Measurements from ENCODE around the gene ADAMTS16.

ADAMTS16 gene

GRCh38 chr5:5289537-5289936, 149.4 kb downstream of the ADAMTS16 start:
- Histone ChIP-seq H3K9me3 (replicated peaks in 1 of 2; ENCODE audit: control insufficient read depth in 2 of 2, insufficient read depth in 1 of 2, low read depth in 1 of 2, low read length in 2 of 2) (peaks cover 0 to 3% of the 10 kb centered on the region in 2 donors), H2AK5ac (ENCODE audit: low read depth, low read length) (no peak overlapping the region), H3K14ac (ENCODE audit: low read length) (no peak overlapping the region), H2BK5ac (ENCODE audit: low read length) (no peak overlapping the region), H2BK15ac (ENCODE audit: low read length) (no peak overlapping the region), H2BK120ac (ENCODE audit: low read depth, low read length) (no peak overlapping the region), H3K27ac (replicated peaks; ENCODE audit: low read length) (no peak overlapping the region), H3K9ac (ENCODE audit: low read depth, low read length, poor library complexity) (no peak overlapping the region), H3K4me1 (ENCODE audit: control insufficient read depth in 2 of 2, insufficient read depth in 1 of 2, low read depth in 1 of 2, low read length in 2 of 2) (no peaks in the 10 kb centered on the region), H4K91ac (ENCODE audit: low read depth, low read length, poor library complexity) (no peak overlapping the region), H3K18ac (ENCODE audit: low read length) (no peak overlapping the region), H3K79me1 (ENCODE audit: low read depth, low read length) (no peaks in the 10 kb centered on the region), H2AFZ (ENCODE audit: low read length) (no peak overlapping the region), H4K8ac (ENCODE audit: low read depth, low read length) (no peak overlapping the region), H3K27me3 (ENCODE audit: control insufficient read depth in 3 of 3, insufficient read depth in 3 of 3, low read depth in 1 of 3, low read length in 3 of 3) (no peaks in the 10 kb centered on the region), H3K4me3 (ENCODE audit: low read length in 2 of 2) (no peak overlapping the region), H3K36me3 (replicated peaks in 1 of 2; ENCODE audit: control insufficient read depth in 2 of 2, insufficient read depth in 2 of 2, low read length in 2 of 2) (no peaks in the 10 kb centered on the region), H3K4ac (ENCODE audit: low read length) (no peak overlapping the region), H2BK12ac (ENCODE audit: low read length) (no peak overlapping the region), H3K4me2 (ENCODE audit: insufficient read depth, low read length, poor library complexity, severe bottlenecking) (no peak overlapping the region), H3K23ac (ENCODE audit: low read depth, low read length, poor library complexity) (no peak overlapping the region)
- DNase-seq (ENCODE audit: low spot score): no peak
- WGBS, 2 donors (ENCODE audit: extremely low coverage in 2 of 2, insufficient read length in 2 of 2, insufficient replicate concordance in 1 of 2): no CpG with 5 or more reads among the region's 2 CpGs

DNA sequence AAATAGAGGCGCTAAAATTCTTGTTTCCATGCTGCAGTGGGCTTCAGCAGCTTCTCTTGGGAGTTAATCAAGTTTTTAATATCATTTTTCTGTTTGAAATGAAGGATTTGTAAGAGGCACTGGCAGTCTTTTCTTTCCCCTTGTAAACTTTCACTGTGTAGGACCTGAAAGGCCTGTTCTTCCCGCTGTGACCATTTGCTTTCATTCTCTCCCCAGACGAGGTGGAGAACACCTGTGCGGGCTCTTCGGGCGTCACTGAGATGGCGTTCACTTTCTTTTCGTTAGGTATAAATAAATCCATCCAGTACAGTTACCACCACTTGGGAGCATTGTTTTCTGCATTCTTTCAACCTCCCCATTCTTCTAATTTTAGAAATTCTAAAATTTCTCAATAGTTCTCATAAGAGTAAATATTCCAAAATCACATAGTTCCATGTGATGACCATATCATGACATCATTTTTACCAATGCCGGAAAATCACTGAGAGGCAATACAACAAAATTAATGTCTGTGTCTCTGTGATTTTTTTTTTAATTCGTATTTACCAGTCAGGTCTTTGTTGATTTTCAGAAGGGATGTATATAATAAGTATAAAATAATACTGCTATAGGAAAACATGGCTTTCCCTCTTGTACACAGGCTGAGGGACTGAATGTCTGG, 150.7 kb downstream of the ADAMTS16 start:
- Histone ChIP-seq H3K14ac (ENCODE audit: low read length) (no peak overlapping the region), H3K27me3 (ENCODE audit: control insufficient read depth in 3 of 3, insufficient read depth in 3 of 3, low read depth in 1 of 3, low read length in 3 of 3) (no peaks in the 10 kb centered on the region), H4K91ac (ENCODE audit: low read depth, low read length, poor library complexity) (no peak overlapping the region), H3K18ac (ENCODE audit: low read length) (no peak overlapping the region), H2BK15ac (ENCODE audit: low read length) (no peak overlapping the region), H3K79me1 (ENCODE audit: low read depth, low read length) (no peaks in the 10 kb centered on the region), H2BK120ac (ENCODE audit: low read depth, low read length) (no peak overlapping the region), H3K4ac (ENCODE audit: low read length) (no peak overlapping the region), H4K8ac (ENCODE audit: low read depth, low read length) (no peak overlapping the region), H2AFZ (ENCODE audit: low read length) (no peak overlapping the region), H2BK5ac (ENCODE audit: low read length) (no peak overlapping the region), H3K9me3 (replicated peaks in 1 of 2; ENCODE audit: control insufficient read depth in 2 of 2, insufficient read depth in 1 of 2, low read depth in 1 of 2, low read length in 2 of 2) (no peaks in the 10 kb centered on the region), H3K23ac (ENCODE audit: low read depth, low read length, poor library complexity) (no peak overlapping the region), H2AK5ac (ENCODE audit: low read depth, low read length) (no peak overlapping the region), H2BK12ac (ENCODE audit: low read length) (no peak overlapping the region), H3K27ac (replicated peaks; ENCODE audit: low read length) (no peak overlapping the region), H3K4me1 (ENCODE audit: control insufficient read depth in 2 of 2, insufficient read depth in 1 of 2, low read depth in 1 of 2, low read length in 2 of 2) (no peaks in the 10 kb centered on the region), H3K9ac (ENCODE audit: low read depth, low read length, poor library complexity) (no peak overlapping the region), H3K4me2 (ENCODE audit: insufficient read depth, low read length, poor library complexity, severe bottlenecking) (no peak overlapping the region), H3K4me3 (ENCODE audit: low read length in 2 of 2) (no peak overlapping the region), H3K36me3 (replicated peaks in 1 of 2; ENCODE audit: control insufficient read depth in 2 of 2, insufficient read depth in 2 of 2, low read length in 2 of 2) (no peaks in the 10 kb centered on the region)
- no CpG with 5 or more reads among the region's 10 CpGs for WGBS, 2 donors (ENCODE audit: extremely low coverage in 2 of 2, insufficient read length in 2 of 2, insufficient replicate concordance in 1 of 2)
- DNase-seq (ENCODE audit: low spot score): no peak

DNA sequence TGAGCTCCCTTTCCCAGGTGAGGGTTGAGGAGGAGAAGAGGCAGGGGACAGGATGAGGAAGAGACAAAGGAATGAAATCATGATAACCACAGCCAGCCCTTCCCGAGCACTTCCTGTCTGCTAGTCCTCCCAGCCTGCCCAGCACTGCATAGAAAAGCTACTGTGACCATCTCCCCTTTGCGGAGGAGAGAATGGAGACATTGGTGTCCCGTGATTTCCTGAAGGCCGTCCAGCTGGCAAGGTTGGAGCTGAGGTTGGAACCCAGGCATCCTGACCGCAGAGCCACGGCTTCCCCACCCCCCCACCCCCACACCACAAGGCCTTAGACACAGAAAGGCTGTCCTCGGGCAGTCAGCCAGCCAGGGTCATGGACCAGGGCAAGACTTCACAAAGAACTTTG, 151.2 kb downstream of the ADAMTS16 start:
- no peak overlapping the region for H2BK12ac ChIP-seq (ENCODE audit: low read length)
- H3K9me3 ChIP-seq (replicated peaks in 1 of 2; ENCODE audit: control insufficient read depth in 2 of 2, insufficient read depth in 1 of 2, low read depth in 1 of 2, low read length in 2 of 2): no peaks in the 10 kb centered on the region
- H2BK120ac ChIP-seq (ENCODE audit: low read depth, low read length): no peak overlapping the region
- no peak overlapping the region for H3K14ac ChIP-seq (ENCODE audit: low read length)
- no peak overlapping the region for H3K4me3 ChIP-seq (ENCODE audit: low read length in 2 of 2)
- H3K4me2 ChIP-seq (ENCODE audit: insufficient read depth, low read length, poor library complexity, severe bottlenecking): no peak overlapping the region
- no peak overlapping the region for H3K27ac ChIP-seq (replicated peaks; ENCODE audit: low read length)
- H3K18ac ChIP-seq (ENCODE audit: low read length): no peak overlapping the region
- H3K4ac ChIP-seq (ENCODE audit: low read length): no peak overlapping the region
- peaks cover 0 to under 1% (median 0%) of the 10 kb centered on the region in 3 experiments for H3K27me3 ChIP-seq (ENCODE audit: control insufficient read depth in 3 of 3, insufficient read depth in 3 of 3, low read depth in 1 of 3, low read length in 3 of 3)
- WGBS, 2 donors (ENCODE audit: extremely low coverage in 2 of 2, insufficient read length in 2 of 2, insufficient replicate concordance in 1 of 2): no CpG with 5 or more reads among the region's 7 CpGs
- DNase-seq (ENCODE audit: low spot score): no peak
- no peak overlapping the region for H2AK5ac ChIP-seq (ENCODE audit: low read depth, low read length)
- H2AFZ ChIP-seq (ENCODE audit: low read length): no peak overlapping the region
- no peaks in the 10 kb centered on the region for H3K79me1 ChIP-seq (ENCODE audit: low read depth, low read length)
- H2BK5ac ChIP-seq (ENCODE audit: low read length): no peak overlapping the region
- no peaks in the 10 kb centered on the region for H3K36me3 ChIP-seq (replicated peaks in 1 of 2; ENCODE audit: control insufficient read depth in 2 of 2, insufficient read depth in 2 of 2, low read length in 2 of 2)
- no peak overlapping the region for H4K8ac ChIP-seq (ENCODE audit: low read depth, low read length)
- no peaks in the 10 kb centered on the region for H3K4me1 ChIP-seq (ENCODE audit: control insufficient read depth in 2 of 2, insufficient read depth in 1 of 2, low read depth in 1 of 2, low read length in 2 of 2)
- H2BK15ac ChIP-seq (ENCODE audit: low read length): no peak overlapping the region
- H4K91ac ChIP-seq (ENCODE audit: low read depth, low read length, poor library complexity): no peak overlapping the region
- no peak overlapping the region for H3K9ac ChIP-seq (ENCODE audit: low read depth, low read length, poor library complexity)
- no peak overlapping the region for H3K23ac ChIP-seq (ENCODE audit: low read depth, low read length, poor library complexity)

GRCh38 chr5:5293029-5293428, 152.9 kb downstream of the ADAMTS16 start:
- H3K14ac ChIP-seq (ENCODE audit: low read length): no peak overlapping the region
- H4K8ac ChIP-seq (ENCODE audit: low read depth, low read length): no peak overlapping the region
- H3K18ac ChIP-seq (ENCODE audit: low read length): no peak overlapping the region
- no peak overlapping the region for H3K9ac ChIP-seq (ENCODE audit: low read depth, low read length, poor library complexity)
- no peak overlapping the region for H3K4ac ChIP-seq (ENCODE audit: low read length)
- no peak overlapping the region for H2BK5ac ChIP-seq (ENCODE audit: low read length)
- no peaks in the 10 kb centered on the region for H3K36me3 ChIP-seq (replicated peaks in 1 of 2; ENCODE audit: control insufficient read depth in 2 of 2, insufficient read depth in 2 of 2, low read length in 2 of 2)
- no peak overlapping the region for H3K4me2 ChIP-seq (ENCODE audit: insufficient read depth, low read length, poor library complexity, severe bottlenecking)
- no peak overlapping the region for H2AFZ ChIP-seq (ENCODE audit: low read length)
- H3K23ac ChIP-seq (ENCODE audit: low read depth, low read length, poor library complexity): no peak overlapping the region
- no peaks in the 10 kb centered on the region for H3K9me3 ChIP-seq (replicated peaks in 1 of 2; ENCODE audit: control insufficient read depth in 2 of 2, insufficient read depth in 1 of 2, low read depth in 1 of 2, low read length in 2 of 2)
- no peak overlapping the region for H3K4me3 ChIP-seq (ENCODE audit: low read length in 2 of 2)
- H3K27ac ChIP-seq (replicated peaks; ENCODE audit: low read length): no peak overlapping the region
- no peak overlapping the region for H2BK120ac ChIP-seq (ENCODE audit: low read depth, low read length)
- H2BK12ac ChIP-seq (ENCODE audit: low read length): no peak overlapping the region
- H3K79me1 ChIP-seq (ENCODE audit: low read depth, low read length): no peaks in the 10 kb centered on the region
- H3K27me3 ChIP-seq (ENCODE audit: control insufficient read depth in 3 of 3, insufficient read depth in 3 of 3, low read depth in 1 of 3, low read length in 3 of 3): peaks cover 0 to 8% (median 0%) of the 10 kb centered on the region in 3 experiments
- peaks cover 0 to 2% of the 10 kb centered on the region in 2 donors for H3K4me1 ChIP-seq (ENCODE audit: control insufficient read depth in 2 of 2, insufficient read depth in 1 of 2, low read depth in 1 of 2, low read length in 2 of 2)
- H4K91ac ChIP-seq (ENCODE audit: low read depth, low read length, poor library complexity): no peak overlapping the region
- DNase-seq (ENCODE audit: low spot score): no peak
- no CpG with 5 or more reads among the region's 5 CpGs for WGBS, 2 donors (ENCODE audit: extremely low coverage in 2 of 2, insufficient read length in 2 of 2, insufficient replicate concordance in 1 of 2)
- no peak overlapping the region for H2AK5ac ChIP-seq (ENCODE audit: low read depth, low read length)
- H2BK15ac ChIP-seq (ENCODE audit: low read length): no peak overlapping the region
